Ovary (tissue), 9 donors: Measurements from ENCODE around the gene MANEAL. TPM values are rescaled to one million over a fixed set of nuclear protein-coding genes. Genes with fewer than 3 reads are reported as not detected.

Experiments used
- DNase-seq, 5 donors: peaks; one replicate each; pipeline ENCODE4 v3.0.0-alpha.2; 2019 to 2020
- H3K27ac ChIP-seq, 2 donors: fragments of 200-600 bp; one replicate each; pipeline versions ENCODE4 v1.5.1 to v1.8.0; 2019 to 2022
- H3K27me3 ChIP-seq: fragments of 200-600 bp; one replicate; pipeline ENCODE4 v1.8.0; 2022
- H3K36me3 ChIP-seq: fragments of 200-600 bp; sonication (generic); one replicate; pipeline ENCODE4 v1.5.1; 2019
- H3K4me1 ChIP-seq: one replicate; pipeline ENCODE4 v1.8.1; 2013; ENCODE audit warnings: mild to moderate bottlenecking, moderate library complexity; ENCODE audit not compliant: insufficient read depth
- H3K4me3 ChIP-seq: fragments of 200-600 bp; sonication (generic); one replicate; pipeline ENCODE4 v1.5.1; 2017
- H3K9me3 ChIP-seq, 2 donors: fragments of 200-600 bp in 1 of 2; sonication (generic) in 1 of 2; one replicate each; pipeline versions ENCODE4 v1.5.1 to v1.8.1; 2013 to 2019; ENCODE audit warnings: mild to moderate bottlenecking in 1 of 2, moderate library complexity in 1 of 2
- CTCF ChIP-seq, 3 donors: fragments of 450-650 bp in 2 of 3; fragments of 200-600 bp in 1 of 3; IDR thresholded peaks; one replicate each; pipeline versions ENCODE4 v1.5.1 to v1.8.0; 2016 to 2022; ENCODE audit warnings: antibody characterized with exemption in 3 of 3, mild to moderate bottlenecking in 1 of 3
- EP300 ChIP-seq: sonication (generic); formaldehyde crosslinking; IDR thresholded peaks from one replicate; pipeline ENCODE4 v1.6.1; 2017; ENCODE audit warnings: antibody characterized with exemption
- POLR2A ChIP-seq: fragments of 450-650 bp; IDR thresholded peaks from one replicate; pipeline ENCODE4 v1.6.1; 2017; ENCODE audit warnings: antibody characterized with exemption, mild to moderate bottlenecking, moderate library complexity
- WGBS, 3 donors: extraction: QIAGEN DNeasy Blood & Tissue Kit in 1 of 3; methylation state at CpG; one replicate each; pipeline versions ENCODE4 v1.1.5 to v1.1.7; 2013 to 2017; 5-methylcytosine and 5-hydroxymethylcytosine counted together
- intact Hi-C, 4 donors: fragments of 100-400 bp; cut with DNase I; formaldehyde crosslinking; loops; one replicate each; pipeline versions ENCODE4 v1.11.0 to v1.15.1; 2022 to 2023
- polyA plus RNA-seq, 2 donors: library from polyadenylated mRNA; stranded (reverse); fragments of 200-250 nt in 1 of 2; fragments of 350-450 nt in 1 of 2; fragmentation: Illumina TruSeq in 1 of 2; extraction: RNeasy Lipid Tissue Mini Kit (QIAGEN cat#74804) in 1 of 2; gene quantifications; one replicate each; pipeline ENCODE4 v1.2.3, GENCODE V29; 2013 to 2014
- total RNA-seq, 7 donors: library from RNA; depleted of rRNA in 2 of 7; stranded (reverse); fragments of >200 nt in 2 of 7; fragmentation: NEBNext Ultra II Directional in 3 of 7; extraction: Animal tissue kit (Norgen Biotek cat#: 25700) in 3 of 7; gene quantifications; one replicate each; pipeline versions ENCODE4 v1.1.0 to v1.2.4, GENCODE V29; 2016 to 2023
- donor health status: DM: no; HTN: no; CAD: no; lungs with moderate emphysema.
- donor health status: DM: no; HTN: no; CAD: no.
- donor health status: Bipolar disorder and iron deficiency.
- donor health status: DM: yes; HTN: yes; CAD: no.
- donor health status: DM: no; HTN: no; CAD: no.
- donor health status: DM: yes; HTN: yes; CAD: no.

Gene MANEAL
- total and polyA plus RNA-seq, 9 donors = 0.66 to 3.7 (median 1.7) TPM; not detected in 1

- Histone ChIP-seq H3K4me1 (peaks cover 14% of the 10 kb centered on the region), H3K9me3 (no peaks in the 10 kb centered on the region), H3K27me3 (no peaks in the 10 kb centered on the region), H3K4me3 (no peak overlapping the region), H3K27ac (no peak overlapping the region), H3K36me3 (no peaks in the 10 kb centered on the region)
- WGBS, 3 donors = 87 to 95% (median 92%) methylated on average over 5 of the region's 5 CpGs
- intact Hi-C loops = no loop called here
- TF ChIP-seq CTCF (IDR thresholded peaks at IDR 0.05) (no peak), POLR2A (no peak), EP300 (no peak)
- DNase-seq = no peak
These were observed 51.5 kb downstream of the MANEAL start for GRCh38 chr1:37845049-37845646.

- intact Hi-C loops = no loop called here
- peaks cover 15% of the 10 kb centered on the region for H3K4me1 ChIP-seq
- no peak overlapping the region for H3K4me3 ChIP-seq
- WGBS, 3 donors = 73 to 75% (median 74%) methylated on average over 3 of the region's 3 CpGs
- no peaks in the 10 kb centered on the region for H3K27me3 ChIP-seq
- no peak for TF ChIP-seq POLR2A
- TF ChIP-seq EP300 = no peak
- no peak for TF ChIP-seq CTCF (IDR thresholded peaks at IDR 0.05)
- DNase-seq = no peak
- no peaks in the 10 kb centered on the region for H3K9me3 ChIP-seq
- H3K36me3 ChIP-seq = no peaks in the 10 kb centered on the region
- no peak overlapping the region for H3K27ac ChIP-seq
These were observed 52.1 kb downstream of the MANEAL start for GRCh38 chr1:37845786-37846185.

GRCh38 chr1:37846647-37847339 is 53.1 kb downstream of the MANEAL start:
- H3K27ac ChIP-seq = no peak overlapping the region
- TF ChIP-seq CTCF (IDR thresholded peaks at IDR 0.05) (no peak), EP300 (no peak), POLR2A (no peak)
- WGBS, 3 donors = 80 to 87% (median 84%) methylated on average over 4 of the region's 4 CpGs

GRCh38 chr1:37849480-37849879 is 55.8 kb downstream of the MANEAL start:
- WGBS, 3 donors = 94 to 96% (median 94%) methylated on average over 3 of the region's 3 CpGs
- intact Hi-C loops = no loop called here
- DNase-seq = no peak
- Histone ChIP-seq H3K27ac (no peak overlapping the region), H3K4me3 (no peak overlapping the region), H3K4me1 (peaks cover 17% of the 10 kb centered on the region), H3K9me3 (no peaks in the 10 kb centered on the region), H3K27me3 (no peaks in the 10 kb centered on the region), H3K36me3 (no peaks in the 10 kb centered on the region)
- TF ChIP-seq POLR2A (no peak), EP300 (no peak), CTCF (IDR thresholded peaks at IDR 0.05) (no peak)

More at GRCh38 chr1:37846647-37847339, 53.1 kb downstream of the MANEAL start:
- no peak for DNase-seq
- H3K4me1 ChIP-seq = peaks cover 17% of the 10 kb centered on the region
- H3K27me3 ChIP-seq = no peaks in the 10 kb centered on the region
- no peak overlapping the region for H3K4me3 ChIP-seq
- no peaks in the 10 kb centered on the region for H3K36me3 ChIP-seq
- no peaks in the 10 kb centered on the region for H3K9me3 ChIP-seq
- intact Hi-C loops = no loop called here
